Natural killer cell (primary cell): Measurements from ENCODE around the gene AGBL4. TPM values are rescaled to one million over a fixed set of nuclear protein-coding genes. Genes with fewer than 3 reads are reported as not detected.

ENCODE experiments used
- ATAC-seq, 3 donors: fragments of 150-1000 bp in 2 of 3; fragments of 200-7000 bp in 1 of 3; cut with Tn5 transposase; 1 replicate in 1 of 3; 2 replicates in 2 of 3; pipeline ENCODE4 v1.10.0; 2021; ENCODE audit warnings: mild to moderate bottlenecking in 2 of 3, moderate library complexity in 2 of 3
- DNase-seq, 2 donors: peaks; one replicate each; pipeline versions ENCODE4 v3.0.0 to v3.0.0-alpha.2; 2013 to 2021; ENCODE audit warnings: mixed read lengths in 1 of 2
- H3K27ac ChIP-seq: one replicate; pipeline ENCODE4 v1.5.1; 2013; ENCODE audit warnings: mild to moderate bottlenecking, low read length
- H3K27me3 ChIP-seq: one replicate; pipeline ENCODE4 v1.6.1; 2013; ENCODE audit warnings: low read length; ENCODE audit not compliant: control insufficient read depth, insufficient read depth
- H3K36me3 ChIP-seq: one replicate; pipeline ENCODE4 v1.6.1; 2013; ENCODE audit warnings: low read length; ENCODE audit not compliant: control insufficient read depth, insufficient read depth
- H3K4me1 ChIP-seq: one replicate; pipeline ENCODE4 v1.6.1; 2013; ENCODE audit warnings: low read length; ENCODE audit not compliant: control insufficient read depth, insufficient read depth
- H3K4me3 ChIP-seq: one replicate; pipeline ENCODE4 v1.5.1; 2013; ENCODE audit warnings: low read length
- H3K9me3 ChIP-seq: one replicate; pipeline ENCODE4 v1.6.1; 2013; ENCODE audit warnings: low read length; ENCODE audit not compliant: control insufficient read depth, insufficient read depth
- H3K27ac Mint-ChIP-seq, 2 donors: one replicate each; pipeline ENCODE4 v1.8.0; 2022; ENCODE audit warnings: mild to moderate bottlenecking in 2 of 2, mixed read lengths in 2 of 2, moderate library complexity in 1 of 2
- H3K27me3 Mint-ChIP-seq, 2 donors: one replicate each; pipeline ENCODE4 v1.8.0; 2022; ENCODE audit warnings: low read depth in 2 of 2, mixed read lengths in 2 of 2
- H3K36me3 Mint-ChIP-seq: one replicate; pipeline ENCODE4 v1.8.0; 2022; ENCODE audit warnings: mixed read lengths
- H3K4me1 Mint-ChIP-seq, 2 donors: one replicate each; pipeline ENCODE4 v1.8.0; 2022; ENCODE audit warnings: mixed read lengths in 2 of 2
- H3K4me3 Mint-ChIP-seq: one replicate; pipeline ENCODE4 v1.8.0; 2022; ENCODE audit warnings: mild to moderate bottlenecking, moderate library complexity, mixed read lengths
- H3K9me3 Mint-ChIP-seq, 2 donors: one replicate each; pipeline ENCODE4 v1.8.0; 2022; ENCODE audit warnings: mixed read lengths in 2 of 2
- CTCF ChIP-seq: fragments of 200-600 bp; IDR thresholded peaks from one replicate; pipeline ENCODE4 v1.8.0; 2022; ENCODE audit warnings: antibody characterized with exemption
- WGBS: methylation state at CpG from one replicate; pipeline ENCODE4 v1.1.7; 2013; ENCODE audit warnings: missing lambda C conversion rate; ENCODE audit not compliant: insufficient coverage; 5-methylcytosine and 5-hydroxymethylcytosine counted together
- intact Hi-C: fragments of 100-400 bp; cut with micrococcal nuclease; formaldehyde crosslinking; loops from one replicate; pipeline ENCODE4 v1.14.2; 2022
- total RNA-seq, 4 donors: library from RNA; stranded (reverse); fragments of 120-200 nt in 1 of 4; gene quantifications; one replicate each; pipeline versions ENCODE4 v1.2.3 to v1.2.4, GENCODE V29; 2013 to 2022

Gene AGBL4
- total RNA-seq, 3 donors from 2014 or later (not counting 1 experiment from before 2014, with no cell fraction given), result not detected

DNA sequence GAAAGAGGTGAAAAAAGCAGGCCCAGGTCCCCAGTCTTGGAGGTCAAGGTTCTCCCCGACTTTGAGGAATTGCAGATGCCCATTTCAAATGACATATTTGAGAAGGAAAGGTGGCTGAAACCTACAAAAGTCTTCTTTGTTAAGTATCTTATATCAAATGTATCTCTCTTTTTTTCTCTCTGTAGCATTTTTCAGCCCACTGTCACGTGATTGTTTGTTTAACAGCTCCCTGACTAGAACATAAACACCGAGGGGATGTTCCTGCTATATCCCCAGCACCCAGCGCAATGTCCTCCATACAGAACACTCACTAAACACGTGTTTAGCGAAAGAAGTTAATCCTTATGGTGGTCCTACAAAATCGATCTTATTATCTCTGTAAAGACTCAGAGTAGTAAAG is 1274.7 kb downstream of the AGBL4 start:
- 86% methylated on average over 7 of the region's 7 CpGs for WGBS
- Histone ChIP-seq H3K36me3 (no peaks in the 10 kb centered on the region), H3K27ac (no peak overlapping the region), H3K27me3 (no peaks in the 10 kb centered on the region), H3K4me1 (peaks cover 3% of the 10 kb centered on the region), H3K9me3 (no peaks in the 10 kb centered on the region), H3K4me3 (no peak overlapping the region)
- DNase-seq (no peak), ATAC-seq (no peak)
- TF ChIP-seq CTCF, result no peak
- Mint-ChIP-seq H3K27me3 (no peaks in the 10 kb centered on the region), H3K9me3 (no peaks in the 10 kb centered on the region), H3K27ac (no peak overlapping the region), H3K4me1 (no peaks in the 10 kb centered on the region), H3K36me3 (no peaks in the 10 kb centered on the region), H3K4me3 (no peak overlapping the region)
- intact Hi-C loops, result no loop called here

- H3K27me3 ChIP-seq, result no peaks in the 10 kb centered on the region
- H3K36me3 ChIP-seq, result no peaks in the 10 kb centered on the region
- Mint-ChIP-seq H3K9me3 (no peaks in the 10 kb centered on the region), H3K36me3 (no peaks in the 10 kb centered on the region), H3K27ac (no peak overlapping the region), H3K4me1 (no peaks in the 10 kb centered on the region), H3K4me3 (no peak overlapping the region), H3K27me3 (no peaks in the 10 kb centered on the region)
- intact Hi-C loops, result no loop called here
- TF ChIP-seq CTCF, result no peak
- WGBS, result 85% methylated on average over 3 of the region's 5 CpGs
- no peak overlapping the region for H3K27ac ChIP-seq
- H3K4me3 ChIP-seq, result no peak overlapping the region
- peaks cover 3% of the 10 kb centered on the region for H3K4me1 ChIP-seq
- ATAC-seq (no peak), DNase-seq (no peak)
- H3K9me3 ChIP-seq, result no peaks in the 10 kb centered on the region
These were observed 1276.8 kb downstream of the AGBL4 start for GRCh38 chr1:48746906-48747305.

- intact Hi-C loops, result no loop called here
- 100% methylated on average over 2 of the region's 2 CpGs for WGBS
- H3K27ac ChIP-seq, result no peak overlapping the region
- Mint-ChIP-seq H3K27ac (no peak overlapping the region), H3K9me3 (no peaks in the 10 kb centered on the region), H3K36me3 (no peaks in the 10 kb centered on the region), H3K4me3 (no peak overlapping the region), H3K27me3 (no peaks in the 10 kb centered on the region), H3K4me1 (no peaks in the 10 kb centered on the region)
- no peaks in the 10 kb centered on the region for H3K27me3 ChIP-seq
- ATAC-seq (no peak), DNase-seq (no peak)
- H3K36me3 ChIP-seq, result no peaks in the 10 kb centered on the region
- H3K4me1 ChIP-seq, result no peaks in the 10 kb centered on the region
- no peak overlapping the region for H3K4me3 ChIP-seq
- H3K9me3 ChIP-seq, result no peaks in the 10 kb centered on the region
- TF ChIP-seq CTCF, result no peak
These were observed 1279.7 kb downstream of the AGBL4 start for GRCh38 chr1:48744032-48744431.

DNA sequence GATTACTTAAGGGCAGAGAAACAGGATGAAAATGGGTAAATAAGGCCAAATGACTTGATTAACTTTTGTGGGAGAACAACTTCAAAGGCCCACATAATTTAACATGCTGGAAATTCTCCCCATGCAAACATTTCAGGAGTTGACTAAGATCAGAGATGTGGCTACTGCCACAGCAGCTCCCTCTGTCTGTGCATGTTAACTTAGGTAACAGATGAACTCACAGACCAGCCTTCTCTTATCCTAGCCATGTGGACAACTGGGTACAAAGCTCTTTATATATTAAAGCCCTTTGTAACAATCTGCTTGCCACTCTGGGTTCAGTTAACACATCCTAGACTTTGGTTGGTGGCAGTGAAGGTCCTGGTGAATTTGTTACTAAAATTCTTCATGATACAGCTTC is 1280.3 kb downstream of the AGBL4 start:
- intact Hi-C loops, result no loop called here
- no peaks in the 10 kb centered on the region for H3K9me3 Mint-ChIP-seq
- no peak for ATAC-seq
- H3K4me3 Mint-ChIP-seq, result no peak overlapping the region
- Histone ChIP-seq H3K9me3 (no peaks in the 10 kb centered on the region), H3K4me1 (no peaks in the 10 kb centered on the region), H3K27ac (no peak overlapping the region), H3K36me3 (no peaks in the 10 kb centered on the region), H3K4me3 (no peak overlapping the region), H3K27me3 (no peaks in the 10 kb centered on the region)
- H3K27ac Mint-ChIP-seq, result no peak overlapping the region
- no peaks in the 10 kb centered on the region for H3K4me1 Mint-ChIP-seq
- no peaks in the 10 kb centered on the region for H3K27me3 Mint-ChIP-seq
- DNase-seq, result no peak
- H3K36me3 Mint-ChIP-seq, result no peaks in the 10 kb centered on the region
- no peak for TF ChIP-seq CTCF
